HepG2 (cell line): ENCODE data around the gene CCR9.

Experiments
- ZNF383 ChIP-seq: sonication (generic); formaldehyde crosslinking; IDR thresholded peaks from 2 replicates; pipeline ENCODE4 v1.4.0; 2020; ENCODE audit warnings: missing genetic modification reagents, mild to moderate bottlenecking, borderline replicate concordance
- ZSCAN21 ChIP-seq: sonication (generic); formaldehyde crosslinking; IDR thresholded peaks from 2 replicates; pipeline ENCODE4 v1.8.0; 2022; ENCODE audit warnings: mild to moderate bottlenecking, missing genetic modification reagents, moderate library complexity, borderline replicate concordance

GRCh38 chr3:45952456-45952855 lies 66.1 kb downstream of the CCR9 start:
- TF ChIP-seq ZNF383 (CRISPR knock-in tag) (no peak), ZSCAN21 (CRISPR knock-in tag) (no peak)
